ENCODE results near the gene KRTAP22-2.

Gene KRTAP22-2

DNA sequence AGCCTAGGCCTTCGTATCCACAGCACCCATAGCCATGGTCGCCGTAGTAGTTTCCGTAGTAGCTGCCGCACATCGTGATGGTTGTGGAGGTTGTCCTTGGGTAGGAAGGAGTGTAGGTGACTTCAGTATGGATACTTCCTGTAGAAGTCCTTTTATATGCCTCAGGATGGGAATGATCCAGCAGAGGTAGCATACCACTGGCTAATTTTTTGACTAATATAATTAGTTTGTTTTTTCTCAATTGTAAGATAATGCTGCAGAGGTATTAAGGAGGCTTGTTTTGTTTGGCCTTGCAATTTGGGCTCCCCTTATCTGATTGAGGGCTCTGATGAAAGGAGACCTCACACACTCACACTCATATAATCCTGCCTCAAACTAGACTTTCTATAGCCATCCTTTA lies 8.6 kb upstream of the KRTAP22-2 start, which contains the start of gene KRTAP6-2:
Gene KRTAP6-2 (minus strand): TSS at position 101 of the 400 bp plus-strand sequence. CDS start 28 bp downstream, at position 73.
- H3K9ac ChIP-seq, result no peak within 1 kb of the TSS
- no peaks in the 10 kb centered on the region for H3K79me2 ChIP-seq
- no peak within 1 kb of the TSS for H3K27ac ChIP-seq
- no peaks in the 10 kb centered on the region for H3K27me3 ChIP-seq (ENCODE audit: control insufficient read depth, insufficient read depth, low read length)
- H3K36me3 ChIP-seq (ENCODE audit: control insufficient read depth, insufficient read depth, low read length), result no peaks in the 10 kb centered on the region
- H3K4me1 ChIP-seq, result no peaks in the 10 kb centered on the region
- H3K4me3 ChIP-seq (ENCODE audit: low read depth, low read length), result no peak within 1 kb of the TSS
- H3K4me2 ChIP-seq (ENCODE audit: low read length), result no peak within 1 kb of the TSS
- TF ChIP-seq CTCF (IDR thresholded peaks at IDR 0.05), result no peak
- H3K9me3 ChIP-seq (ENCODE audit: control insufficient read depth, low read length), result no peaks in the 10 kb centered on the region
- H2AFZ ChIP-seq, result no peak within 1 kb of the TSS

GRCh38 chr21:30592140-30592539 lies 1.9 kb upstream of the KRTAP22-2 start, which contains the start of gene KRTAP6-3:
Gene KRTAP6-3, plus strand, starts transcription at chr21:30592440. Its CDS starts 6 bp downstream, at chr21:30592446.
- no peak within 1 kb of the TSS for H2AFZ ChIP-seq
- H3K79me2 ChIP-seq, result no peaks in the 10 kb centered on the region
- no peak within 1 kb of the TSS for H3K4me2 ChIP-seq (ENCODE audit: low read length)
- no peaks in the 10 kb centered on the region for H3K27me3 ChIP-seq (ENCODE audit: control insufficient read depth, insufficient read depth, low read length)
- no peak within 1 kb of the TSS for H3K27ac ChIP-seq
- H3K36me3 ChIP-seq (ENCODE audit: control insufficient read depth, insufficient read depth, low read length), result no peaks in the 10 kb centered on the region
- H3K4me1 ChIP-seq, result no peaks in the 10 kb centered on the region
- no peak within 1 kb of the TSS for H3K9ac ChIP-seq
- no peak within 1 kb of the TSS for H3K4me3 ChIP-seq (ENCODE audit: low read depth, low read length)
- TF ChIP-seq CTCF (IDR thresholded peaks at IDR 0.05), result no peak
- H3K9me3 ChIP-seq (ENCODE audit: control insufficient read depth, low read length), result no peaks in the 10 kb centered on the region

DNA sequence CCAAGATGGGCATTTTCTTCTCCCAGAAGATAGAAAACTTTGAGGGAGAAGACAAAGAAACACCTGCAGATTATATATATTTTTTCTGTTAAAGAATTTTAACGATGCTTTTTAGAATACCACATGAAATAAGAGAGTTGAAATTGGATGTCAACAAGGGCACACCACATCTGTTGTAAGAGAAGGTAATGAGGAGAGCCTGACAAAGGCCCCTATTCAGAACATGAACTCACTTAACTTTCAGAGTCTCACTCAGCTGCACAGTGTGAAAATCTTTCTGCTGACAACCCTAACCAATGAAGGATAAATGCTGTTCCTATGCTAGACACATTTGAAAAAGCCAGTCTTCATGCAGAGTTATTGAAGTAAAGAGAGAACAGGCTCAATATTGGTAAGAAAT lies 7.3 kb downstream of the KRTAP22-2 start:
- H3K4me1 ChIP-seq, result no peaks in the 10 kb centered on the region
- no peak overlapping the region for H2AFZ ChIP-seq
- H3K9ac ChIP-seq, result no peak overlapping the region
- no peak overlapping the region for H3K27ac ChIP-seq
- no peak overlapping the region for H3K4me2 ChIP-seq (ENCODE audit: low read length)
- peaks cover 4% of the 10 kb centered on the region for H3K9me3 ChIP-seq (ENCODE audit: control insufficient read depth, low read length)
- no peak overlapping the region for H3K4me3 ChIP-seq (ENCODE audit: low read depth, low read length)
- no peaks in the 10 kb centered on the region for H3K27me3 ChIP-seq (ENCODE audit: control insufficient read depth, insufficient read depth, low read length)
- no peaks in the 10 kb centered on the region for H3K36me3 ChIP-seq (ENCODE audit: control insufficient read depth, insufficient read depth, low read length)
- no peaks in the 10 kb centered on the region for H3K79me2 ChIP-seq
- no peak for TF ChIP-seq CTCF (IDR thresholded peaks at IDR 0.05)

DNA sequence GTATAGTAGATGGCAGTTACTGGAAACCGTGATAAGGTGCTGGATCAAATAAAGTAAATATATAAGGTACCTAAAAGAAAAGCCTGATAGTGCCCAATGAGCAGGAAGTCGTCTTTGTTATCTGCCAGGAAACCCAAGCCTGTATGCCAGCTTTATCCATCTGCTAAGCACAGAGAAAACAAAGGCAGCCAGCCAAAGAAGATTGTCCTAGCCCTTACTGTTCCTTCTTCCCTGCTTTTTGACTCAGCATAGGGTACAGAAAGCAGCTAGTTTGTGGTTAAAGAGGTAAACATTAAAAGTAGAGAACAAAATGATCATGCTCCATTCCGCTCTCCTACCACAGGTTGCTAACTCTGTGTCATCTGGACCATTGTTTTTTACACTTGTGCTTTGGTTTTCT lies 10.1 kb downstream of the KRTAP22-2 start:
- no peaks in the 10 kb centered on the region for H3K79me2 ChIP-seq
- no peak overlapping the region for H3K4me3 ChIP-seq (ENCODE audit: low read depth, low read length)
- no peaks in the 10 kb centered on the region for H3K4me1 ChIP-seq
- no peak overlapping the region for H2AFZ ChIP-seq
- H3K27me3 ChIP-seq (ENCODE audit: control insufficient read depth, insufficient read depth, low read length), result no peaks in the 10 kb centered on the region
- H3K9ac ChIP-seq, result no peak overlapping the region
- no peak for TF ChIP-seq CTCF (IDR thresholded peaks at IDR 0.05)
- no peaks in the 10 kb centered on the region for H3K36me3 ChIP-seq (ENCODE audit: control insufficient read depth, insufficient read depth, low read length)
- H3K27ac ChIP-seq, result no peak overlapping the region
- peaks cover 4% of the 10 kb centered on the region for H3K9me3 ChIP-seq (ENCODE audit: control insufficient read depth, low read length)
- no peak overlapping the region for H3K4me2 ChIP-seq (ENCODE audit: low read length)

DNA sequence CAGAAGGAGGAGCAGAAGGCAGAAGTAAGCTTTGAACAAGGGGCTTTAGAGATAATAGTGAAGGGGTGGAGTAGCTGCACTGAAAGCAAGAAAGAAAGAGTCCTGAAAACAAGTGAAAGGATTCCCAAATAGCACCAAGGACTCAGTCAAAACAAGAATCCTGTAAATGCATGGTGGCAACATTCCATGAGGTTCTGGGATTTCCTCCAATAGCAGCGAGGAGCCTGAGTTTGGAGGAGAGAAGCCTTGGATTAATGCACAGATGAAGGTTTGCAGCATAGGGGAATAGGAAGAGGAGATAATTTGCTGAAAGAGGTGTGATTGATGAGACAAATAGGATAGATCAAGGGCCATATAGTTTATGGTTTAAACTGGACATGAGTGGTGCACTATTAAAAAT lies 10.9 kb downstream of the KRTAP22-2 start:
- no peak overlapping the region for H3K4me3 ChIP-seq (ENCODE audit: low read depth, low read length)
- H2AFZ ChIP-seq, result no peak overlapping the region
- H3K4me2 ChIP-seq (ENCODE audit: low read length), result no peak overlapping the region
- TF ChIP-seq CTCF (IDR thresholded peaks at IDR 0.05), result no peak
- no peaks in the 10 kb centered on the region for H3K79me2 ChIP-seq
- no peaks in the 10 kb centered on the region for H3K4me1 ChIP-seq
- peaks cover 4% of the 10 kb centered on the region for H3K9me3 ChIP-seq (ENCODE audit: control insufficient read depth, low read length)
- no peak overlapping the region for H3K27ac ChIP-seq
- no peak overlapping the region for H3K9ac ChIP-seq
- H3K27me3 ChIP-seq (ENCODE audit: control insufficient read depth, insufficient read depth, low read length), result no peaks in the 10 kb centered on the region
- no peaks in the 10 kb centered on the region for H3K36me3 ChIP-seq (ENCODE audit: control insufficient read depth, insufficient read depth, low read length)
